SK-N-SH (cell line): ENCODE results near the gene MYO15A. TPM values are rescaled to one million over a fixed set of nuclear protein-coding genes. Genes with fewer than 3 reads are reported as not detected.

ENCODE experiments used
- CTCF ChIA-PET: fragments of 300-600, 350-600 bp; formaldehyde crosslinking; extraction: SDS; loops from one replicate; lab custom pipeline; 2021; lab: Yijun Ruan, JAX
- POLR2A ChIA-PET: fragments of 350-600 bp; sonication (Branson Sonifier 250); formaldehyde crosslinking; extraction: SDS; loops from one replicate; lab custom pipeline; 2020; ENCODE audit warnings: antibody characterized with exemption, inconsistent platforms; lab: Yijun Ruan, JAX
- DNase-seq: peaks from one replicate; pipeline ENCODE4 v3.0.0; 2012
- H2AFZ ChIP-seq: fragments of 200-600 bp; sonication (generic); 2 replicates; pipeline ENCODE4 v1.8.1; 2016; ENCODE audit warnings: antibody characterized with exemption, mild to moderate bottlenecking, low read depth
- H3F3A ChIP-seq: fragments of 200-600 bp; sonication (generic); replicated peaks from 2 replicates; pipeline ENCODE3; 2016; ENCODE audit warnings: antibody characterized with exemption, mild to moderate bottlenecking; ENCODE audit not compliant: insufficient read depth
- H3K27ac ChIP-seq, 2 experiments: fragments of 200-500 bp in 1 of 2; fragments of 200-600 bp in 1 of 2; sonication (Bioruptor generic) in 1 of 2; sonication (generic), shearing (Covaris generic) in 1 of 2; 2 replicates each; pipeline versions ENCODE4 v1.5.1 to v1.6.1; 2014 to 2016; ENCODE audit warnings: low read depth in 2 of 2, inconsistent platforms in 1 of 2, low read length in 1 of 2, mild to moderate bottlenecking in 1 of 2, mixed read lengths in 1 of 2
- H3K27me3 ChIP-seq: fragments of 200-600 bp; sonication (generic), shearing (Covaris generic); 2 replicates; pipeline ENCODE4 v1.6.1; 2016; ENCODE audit warnings: mixed run types; ENCODE audit not compliant: insufficient read depth
- H3K36me3 ChIP-seq, 2 experiments: fragments of 200-500 bp in 1 of 2; fragments of 200-600 bp in 1 of 2; sonication (Bioruptor generic) in 1 of 2; sonication (generic) in 1 of 2; replicated peaks in 1 of 2; 2 replicates each; pipeline versions ENCODE3 to v1.5.1; 2014 to 2016; ENCODE audit warnings: low read length in 1 of 2, mild to moderate bottlenecking in 1 of 2; ENCODE audit not compliant: insufficient read depth in 2 of 2, control insufficient read depth in 1 of 2
- H3K4me1 ChIP-seq, 2 experiments: fragments of 200-500 bp in 1 of 2; fragments of 200-600 bp in 1 of 2; sonication (Bioruptor generic) in 1 of 2; sonication (generic), shearing (Covaris generic) in 1 of 2; 2 replicates each; pipeline versions ENCODE4 v1.5.1 to v1.6.1; 2014 to 2016; ENCODE audit warnings: low read depth in 1 of 2, low read length in 1 of 2, mixed run types in 1 of 2; ENCODE audit not compliant: insufficient read depth in 2 of 2, control insufficient read depth in 1 of 2
- H3K4me2 ChIP-seq: fragments of 200-600 bp; sonication (generic), shearing (Covaris generic); 2 replicates; pipeline ENCODE4 v1.6.1; 2017; ENCODE audit warnings: mixed run types
- H3K4me3 ChIP-seq, 2 experiments: fragments of 200-500 bp in 1 of 2; fragments of 200-600 bp in 1 of 2; sonication (Bioruptor generic) in 1 of 2; sonication (generic), shearing (Covaris generic) in 1 of 2; 2 replicates each; pipeline versions ENCODE4 v1.5.1 to v1.8.1; 2014 to 2016; ENCODE audit warnings: low read depth in 2 of 2, inconsistent platforms in 1 of 2, low read length in 1 of 2, mild to moderate bottlenecking in 1 of 2, mixed read lengths in 1 of 2, moderate library complexity in 1 of 2
- H3K79me2 ChIP-seq: fragments of 200-600 bp; sonication (generic); 2 replicates; pipeline ENCODE4 v1.8.1; 2017; ENCODE audit warnings: mild to moderate bottlenecking; ENCODE audit not compliant: insufficient read depth
- H3K9ac ChIP-seq: fragments of 200-600 bp; sonication (generic); 2 replicates; pipeline ENCODE4 v1.6.1; 2017; ENCODE audit warnings: mixed run types
- H3K9me2 ChIP-seq: fragments of 200-600 bp; sonication (generic); 2 replicates; pipeline ENCODE4 v1.6.1; 2017; ENCODE audit warnings: mixed run types
- H3K9me3 ChIP-seq: fragments of 200-600 bp; sonication (generic); 2 replicates; pipeline ENCODE4 v1.6.1; 2017; ENCODE audit warnings: mixed run types, mild to moderate bottlenecking, moderate library complexity
- H4K20me1 ChIP-seq: fragments of 200-600 bp; sonication (generic); 2 replicates; pipeline ENCODE4 v1.6.1; 2017; ENCODE audit warnings: mild to moderate bottlenecking, mixed run types; ENCODE audit not compliant: insufficient read depth
- CHD2 ChIP-seq: fragments of 150-350 bp; IDR thresholded peaks from 2 replicates; pipeline ENCODE4 v1.6.1; 2018; ENCODE audit warnings: low read length; ENCODE audit not compliant: partially characterized antibody
- EZH2phosphoT487 ChIP-seq: fragments of 200-600 bp; sonication (generic); IDR thresholded peaks from 2 replicates; pipeline ENCODE4 v1.6.1; 2017; ENCODE audit warnings: low read depth, mixed run types, mild to moderate bottlenecking, antibody characterized with exemption, moderate library complexity, borderline replicate concordance
- FOXM1 ChIP-seq: IDR thresholded peaks from 2 replicates; pipeline ENCODE4 v1.4.0; 2012; ENCODE audit warnings: low read depth, mild to moderate bottlenecking
- GABPA ChIP-seq: IDR thresholded peaks from 2 replicates; pipeline ENCODE4 v1.4.0; 2012; ENCODE audit warnings: low read depth, mild to moderate bottlenecking
- NFIC ChIP-seq: IDR thresholded peaks from 2 replicates; pipeline ENCODE4 v1.4.0; 2012; ENCODE audit warnings: borderline replicate concordance
- RAD21 ChIP-seq: IDR thresholded peaks from 2 replicates; pipeline ENCODE4 v1.6.1; 2012; ENCODE audit warnings: mild to moderate bottlenecking, low read length
- SIN3A ChIP-seq: IDR thresholded peaks from 2 replicates; pipeline ENCODE4 v1.6.1; 2012; ENCODE audit warnings: low read depth, mild to moderate bottlenecking, low read length, moderate library complexity, borderline replicate concordance
- TAF1 ChIP-seq: IDR thresholded peaks from 2 replicates; pipeline ENCODE4 v1.6.1; 2012; ENCODE audit warnings: low read depth, mild to moderate bottlenecking, low read length, moderate library complexity, borderline replicate concordance
- TCF12 ChIP-seq: IDR thresholded peaks from 2 replicates; pipeline ENCODE4 v1.4.0; 2012
- TEAD4 ChIP-seq: IDR thresholded peaks from 2 replicates; pipeline ENCODE4 v1.4.0; 2012; ENCODE audit warnings: mild to moderate bottlenecking, borderline replicate concordance; ENCODE audit not compliant: insufficient read depth
- YY1 ChIP-seq: IDR thresholded peaks from 2 replicates; pipeline ENCODE4 v1.4.0; 2012; ENCODE audit warnings: low read depth, mild to moderate bottlenecking
- WGBS: methylation state at CpG from one replicate; pipeline ENCODE4 v1.1.6; 2017; ENCODE audit warnings: low lambda C conversion rate; 5-methylcytosine and 5-hydroxymethylcytosine counted together
- polyA plus RNA-seq, 3 experiments: library from polyadenylated mRNA; depleted of rRNA; stranded (reverse); fragments of >200 nt; gene quantifications; 2 replicates each; pipeline ENCODE4 v1.2.3, GENCODE V29; 2012
- TF ChIP-seq, protein P1 (sequence below): IDR thresholded peaks from 2 replicates; pipeline ENCODE4 v1.4.0; 2012; ENCODE audit warnings: low read depth, borderline replicate concordance
- TF ChIP-seq, protein P2 (sequence below): IDR thresholded peaks from 2 replicates; pipeline ENCODE4 v1.4.0; 2012; ENCODE audit warnings: low read depth, borderline replicate concordance
- TF ChIP-seq, protein P3 (sequence below): fragments of 200-600 bp; sonication (generic); IDR thresholded peaks from 2 replicates; pipeline ENCODE4 v1.6.1; 2017; ENCODE audit warnings: antibody characterized with exemption, mild to moderate bottlenecking, moderate library complexity
- TF ChIP-seq, protein P4 (sequence below): fragments of 150-350 bp; IDR thresholded peaks from 2 replicates; pipeline ENCODE4 v1.6.1; 2017; ENCODE audit warnings: antibody characterized with exemption, low read length, low read depth, borderline replicate concordance
- TF ChIP-seq, protein P5 (sequence below): IDR thresholded peaks from 2 replicates; pipeline ENCODE4 v1.6.1; 2012; ENCODE audit warnings: mild to moderate bottlenecking, low read depth, low read length, moderate library complexity

MYO15A gene
- polyA plus RNA-seq, 1 of the 3 experiments (the other 2 are of a cell fraction) = 0.43 TPM

DNA sequence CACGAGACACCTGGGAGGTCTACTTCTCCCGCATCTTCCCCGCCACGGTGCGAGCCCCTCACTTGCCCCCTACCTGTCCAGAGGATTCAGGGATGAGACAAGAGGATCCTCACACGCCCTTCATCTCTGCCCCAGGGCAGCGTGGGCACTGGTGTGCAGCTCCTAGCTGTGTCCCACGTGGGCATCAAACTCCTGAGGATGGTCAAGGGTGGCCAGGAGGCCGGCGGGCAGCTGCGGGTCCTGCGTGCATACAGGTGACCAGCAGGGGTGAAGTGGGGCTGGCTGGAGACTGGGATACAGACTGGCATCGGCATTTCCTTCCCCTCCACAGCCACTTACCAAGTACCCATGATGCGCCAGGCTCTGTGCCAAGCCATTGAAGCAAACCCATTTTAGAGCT, 46.6 kb downstream of the MYO15A start:
- no peak overlapping the region for H3K9ac ChIP-seq
- CTCF ChIA-PET = interaction anchor here (1.4 to 1.9 kb wide), 2 partner anchors 14 to 62 kb away, joined by 4 to 5 read pairs; no protein-coding TSS in a partner anchor
- H3K9me2 ChIP-seq = no peaks in the 10 kb centered on the region
- no peak overlapping the region for H3K4me2 ChIP-seq
- WGBS = 92% methylated on average over 10 of the region's 14 CpGs
- no peaks in the 10 kb centered on the region for H3F3A ChIP-seq
- POLR2A ChIA-PET = no interaction called here
- no peak overlapping the region for H3K27ac ChIP-seq
- peaks cover 3 to 5% of the 10 kb centered on the region in 2 experiments; a peak in 1 of 4 replicates for H3K4me1 ChIP-seq
- no peak overlapping the region for H3K4me3 ChIP-seq
- no peaks in the 10 kb centered on the region for H3K9me3 ChIP-seq
- DNase-seq = no peak
- TF ChIP-seq GABPA (no peak), EZH2phosphoT487 (no peak), YY1 (no peak), SIN3A (no peak), TAF1 (no peak), NFIC (no peak), TCF12 (no peak), FOXM1 (no peak), TEAD4 (no peak), CHD2 (no peak), RAD21 (no peak)
- TF ChIP-seq, protein P1, sequence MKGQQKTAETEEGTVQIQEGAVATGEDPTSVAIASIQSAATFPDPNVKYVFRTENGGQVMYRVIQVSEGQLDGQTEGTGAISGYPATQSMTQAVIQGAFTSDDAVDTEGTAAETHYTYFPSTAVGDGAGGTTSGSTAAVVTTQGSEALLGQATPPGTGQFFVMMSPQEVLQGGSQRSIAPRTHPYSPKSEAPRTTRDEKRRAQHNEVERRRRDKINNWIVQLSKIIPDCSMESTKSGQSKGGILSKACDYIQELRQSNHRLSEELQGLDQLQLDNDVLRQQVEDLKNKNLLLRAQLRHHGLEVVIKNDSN = no peak
- TF ChIP-seq, protein P2, sequence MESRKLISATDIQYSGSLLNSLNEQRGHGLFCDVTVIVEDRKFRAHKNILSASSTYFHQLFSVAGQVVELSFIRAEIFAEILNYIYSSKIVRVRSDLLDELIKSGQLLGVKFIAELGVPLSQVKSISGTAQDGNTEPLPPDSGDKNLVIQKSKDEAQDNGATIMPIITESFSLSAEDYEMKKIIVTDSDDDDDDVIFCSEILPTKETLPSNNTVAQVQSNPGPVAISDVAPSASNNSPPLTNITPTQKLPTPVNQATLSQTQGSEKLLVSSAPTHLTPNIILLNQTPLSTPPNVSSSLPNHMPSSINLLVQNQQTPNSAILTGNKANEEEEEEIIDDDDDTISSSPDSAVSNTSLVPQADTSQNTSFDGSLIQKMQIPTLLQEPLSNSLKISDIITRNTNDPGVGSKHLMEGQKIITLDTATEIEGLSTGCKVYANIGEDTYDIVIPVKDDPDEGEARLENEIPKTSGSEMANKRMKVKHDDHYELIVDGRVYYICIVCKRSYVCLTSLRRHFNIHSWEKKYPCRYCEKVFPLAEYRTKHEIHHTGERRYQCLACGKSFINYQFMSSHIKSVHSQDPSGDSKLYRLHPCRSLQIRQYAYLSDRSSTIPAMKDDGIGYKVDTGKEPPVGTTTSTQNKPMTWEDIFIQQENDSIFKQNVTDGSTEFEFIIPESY = no peak
- TF ChIP-seq, protein P3, sequence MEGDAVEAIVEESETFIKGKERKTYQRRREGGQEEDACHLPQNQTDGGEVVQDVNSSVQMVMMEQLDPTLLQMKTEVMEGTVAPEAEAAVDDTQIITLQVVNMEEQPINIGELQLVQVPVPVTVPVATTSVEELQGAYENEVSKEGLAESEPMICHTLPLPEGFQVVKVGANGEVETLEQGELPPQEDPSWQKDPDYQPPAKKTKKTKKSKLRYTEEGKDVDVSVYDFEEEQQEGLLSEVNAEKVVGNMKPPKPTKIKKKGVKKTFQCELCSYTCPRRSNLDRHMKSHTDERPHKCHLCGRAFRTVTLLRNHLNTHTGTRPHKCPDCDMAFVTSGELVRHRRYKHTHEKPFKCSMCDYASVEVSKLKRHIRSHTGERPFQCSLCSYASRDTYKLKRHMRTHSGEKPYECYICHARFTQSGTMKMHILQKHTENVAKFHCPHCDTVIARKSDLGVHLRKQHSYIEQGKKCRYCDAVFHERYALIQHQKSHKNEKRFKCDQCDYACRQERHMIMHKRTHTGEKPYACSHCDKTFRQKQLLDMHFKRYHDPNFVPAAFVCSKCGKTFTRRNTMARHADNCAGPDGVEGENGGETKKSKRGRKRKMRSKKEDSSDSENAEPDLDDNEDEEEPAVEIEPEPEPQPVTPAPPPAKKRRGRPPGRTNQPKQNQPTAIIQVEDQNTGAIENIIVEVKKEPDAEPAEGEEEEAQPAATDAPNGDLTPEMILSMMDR = no peak
- TF ChIP-seq, protein P4, sequence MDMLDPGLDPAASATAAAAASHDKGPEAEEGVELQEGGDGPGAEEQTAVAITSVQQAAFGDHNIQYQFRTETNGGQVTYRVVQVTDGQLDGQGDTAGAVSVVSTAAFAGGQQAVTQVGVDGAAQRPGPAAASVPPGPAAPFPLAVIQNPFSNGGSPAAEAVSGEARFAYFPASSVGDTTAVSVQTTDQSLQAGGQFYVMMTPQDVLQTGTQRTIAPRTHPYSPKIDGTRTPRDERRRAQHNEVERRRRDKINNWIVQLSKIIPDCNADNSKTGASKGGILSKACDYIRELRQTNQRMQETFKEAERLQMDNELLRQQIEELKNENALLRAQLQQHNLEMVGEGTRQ = no peak
- TF ChIP-seq, protein P5, sequence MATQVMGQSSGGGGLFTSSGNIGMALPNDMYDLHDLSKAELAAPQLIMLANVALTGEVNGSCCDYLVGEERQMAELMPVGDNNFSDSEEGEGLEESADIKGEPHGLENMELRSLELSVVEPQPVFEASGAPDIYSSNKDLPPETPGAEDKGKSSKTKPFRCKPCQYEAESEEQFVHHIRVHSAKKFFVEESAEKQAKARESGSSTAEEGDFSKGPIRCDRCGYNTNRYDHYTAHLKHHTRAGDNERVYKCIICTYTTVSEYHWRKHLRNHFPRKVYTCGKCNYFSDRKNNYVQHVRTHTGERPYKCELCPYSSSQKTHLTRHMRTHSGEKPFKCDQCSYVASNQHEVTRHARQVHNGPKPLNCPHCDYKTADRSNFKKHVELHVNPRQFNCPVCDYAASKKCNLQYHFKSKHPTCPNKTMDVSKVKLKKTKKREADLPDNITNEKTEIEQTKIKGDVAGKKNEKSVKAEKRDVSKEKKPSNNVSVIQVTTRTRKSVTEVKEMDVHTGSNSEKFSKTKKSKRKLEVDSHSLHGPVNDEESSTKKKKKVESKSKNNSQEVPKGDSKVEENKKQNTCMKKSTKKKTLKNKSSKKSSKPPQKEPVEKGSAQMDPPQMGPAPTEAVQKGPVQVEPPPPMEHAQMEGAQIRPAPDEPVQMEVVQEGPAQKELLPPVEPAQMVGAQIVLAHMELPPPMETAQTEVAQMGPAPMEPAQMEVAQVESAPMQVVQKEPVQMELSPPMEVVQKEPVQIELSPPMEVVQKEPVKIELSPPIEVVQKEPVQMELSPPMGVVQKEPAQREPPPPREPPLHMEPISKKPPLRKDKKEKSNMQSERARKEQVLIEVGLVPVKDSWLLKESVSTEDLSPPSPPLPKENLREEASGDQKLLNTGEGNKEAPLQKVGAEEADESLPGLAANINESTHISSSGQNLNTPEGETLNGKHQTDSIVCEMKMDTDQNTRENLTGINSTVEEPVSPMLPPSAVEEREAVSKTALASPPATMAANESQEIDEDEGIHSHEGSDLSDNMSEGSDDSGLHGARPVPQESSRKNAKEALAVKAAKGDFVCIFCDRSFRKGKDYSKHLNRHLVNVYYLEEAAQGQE = no peak
- H4K20me1 ChIP-seq = no peaks in the 10 kb centered on the region
- H3K36me3 ChIP-seq = no peaks in the 10 kb centered on the region
- no peaks in the 10 kb centered on the region for H3K27me3 ChIP-seq
- H2AFZ ChIP-seq = no peak overlapping the region
- no peaks in the 10 kb centered on the region for H3K79me2 ChIP-seq
